Measurements from ENCODE around the gene F9. TPM values are rescaled to one million over a fixed set of nuclear protein-coding genes. Genes with fewer than 3 reads are reported as not detected.
"Not testable (repeated sequence)": the region's sequence is repeated elsewhere in the genome, so short reads cannot be mapped to it uniquely, and the experiment has no call there.

Gene F9
- total RNA-seq, 4 donors from 2014 or later: not detected

GRCh38 chrX:139508099-139508498 lies 22.4 kb upstream of the F9 start:
- no peak overlapping the region for H3K4me3 ChIP-seq

GRCh38 chrX:139518475-139518874 lies 12.1 kb upstream of the F9 start:
- no peaks in the 10 kb centered on the region for H3K36me3 ChIP-seq
- intact Hi-C loops (cut with DNase I): no loop called here
- DNase-seq: no peak
- H3K9me3 ChIP-seq: no peaks in the 10 kb centered on the region
- TF ChIP-seq CTCF (IDR thresholded peaks at IDR 0.05) (no peak), POLR2A (IDR thresholded peaks at IDR 0.05) (no peak)
- H3K4me1 ChIP-seq: no peaks in the 10 kb centered on the region
- WGBS, 2 donors: 61 to 86% methylated on average over 2 of the region's 2 CpGs
- H3K27me3 ChIP-seq: no peaks in the 10 kb centered on the region
- no peak overlapping the region for H3K27ac ChIP-seq
- no peak overlapping the region for H3K4me3 ChIP-seq

More at GRCh38 chrX:139508099-139508498, 22.4 kb upstream of the F9 start:
- TF ChIP-seq POLR2A (IDR thresholded peaks at IDR 0.05) (no peak), CTCF (IDR thresholded peaks at IDR 0.05) (no peak)
- DNase-seq: no peak
- H3K27ac ChIP-seq: no peak overlapping the region
- no peaks in the 10 kb centered on the region for H3K9me3 ChIP-seq
- intact Hi-C loops (cut with DNase I): no loop called here
- no peaks in the 10 kb centered on the region for H3K27me3 ChIP-seq
- H3K36me3 ChIP-seq: no peaks in the 10 kb centered on the region
- WGBS, 2 donors: 57 to 73% methylated on average over 6 to 8 of the region's 8 CpGs
- no peaks in the 10 kb centered on the region for H3K4me1 ChIP-seq

DNA sequence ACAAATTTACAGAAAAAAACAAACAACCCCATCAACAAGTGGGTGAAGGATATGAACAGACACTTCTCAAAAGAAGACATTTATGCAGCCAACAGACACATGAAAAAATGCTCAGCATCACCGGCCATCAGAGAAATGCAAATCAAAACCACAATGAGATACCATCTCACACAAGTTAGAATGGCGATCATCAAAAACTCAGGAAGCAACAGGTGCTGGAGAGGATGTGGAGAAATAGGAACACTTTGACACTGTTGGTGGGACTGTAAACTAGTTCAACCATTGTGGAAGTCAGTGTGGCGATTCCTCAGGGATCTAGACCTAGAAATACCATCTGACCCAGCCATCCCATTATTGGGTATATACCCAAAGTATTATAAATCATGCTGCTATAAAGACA lies 1.7 kb upstream of the F9 start:
- intact Hi-C loops (cut with DNase I); H3K27ac ChIP-seq; H3K27me3 ChIP-seq; H3K36me3 ChIP-seq; H3K9me3 ChIP-seq; H3K4me3 ChIP-seq; DNase-seq; H3K4me1 ChIP-seq: not testable (repeated sequence)
- WGBS, 2 donors: 64 to 84% methylated on average over 3 of the region's 3 CpGs

- H3K9me3 ChIP-seq: no peaks in the 10 kb centered on the region
- no peaks in the 10 kb centered on the region for H3K36me3 ChIP-seq
- no peaks in the 10 kb centered on the region for H3K4me1 ChIP-seq
- H3K27me3 ChIP-seq: no peaks in the 10 kb centered on the region
- H3K27ac ChIP-seq: no peak overlapping the region
- TF ChIP-seq CTCF (IDR thresholded peaks at IDR 0.05) (no peak), POLR2A (IDR thresholded peaks at IDR 0.05) (no peak)
- intact Hi-C loops (cut with DNase I): no loop called here
- no peak for DNase-seq
- 66 to 84% methylated on average over 4 of the region's 4 CpGs for WGBS, 2 donors
- H3K4me3 ChIP-seq: no peak overlapping the region
Observed at GRCh38 chrX:139532834-139533233, 2.3 kb downstream of the F9 start.

GRCh38 chrX:139533444-139533843 lies 2.9 kb downstream of the F9 start:
- Histone ChIP-seq H3K9me3 (no peaks in the 10 kb centered on the region), H3K4me1 (no peaks in the 10 kb centered on the region), H3K27me3 (no peaks in the 10 kb centered on the region), H3K36me3 (no peaks in the 10 kb centered on the region), H3K4me3 (no peak overlapping the region), H3K27ac (no peak overlapping the region)
- TF ChIP-seq POLR2A (IDR thresholded peaks at IDR 0.05) (no peak), CTCF (IDR thresholded peaks at IDR 0.05) (no peak)
- intact Hi-C loops (cut with DNase I): no loop called here
- no peak for DNase-seq
- WGBS, 2 donors: 48 to 100% methylated on average over 1 to 4 of the region's 4 CpGs

Data from esophagus squamous epithelium (tissue), 5 donors.